ENCODE measurements around the gene ZNF148. TPM values are rescaled to one million over a fixed set of nuclear protein-coding genes. Genes with fewer than 3 reads are reported as not detected.

Gene ZNF148
- polyA plus RNA-seq, 2 of the 4 experiments (the other 2 are of a cell fraction), result 9.9 to 26.5 TPM

DNA sequence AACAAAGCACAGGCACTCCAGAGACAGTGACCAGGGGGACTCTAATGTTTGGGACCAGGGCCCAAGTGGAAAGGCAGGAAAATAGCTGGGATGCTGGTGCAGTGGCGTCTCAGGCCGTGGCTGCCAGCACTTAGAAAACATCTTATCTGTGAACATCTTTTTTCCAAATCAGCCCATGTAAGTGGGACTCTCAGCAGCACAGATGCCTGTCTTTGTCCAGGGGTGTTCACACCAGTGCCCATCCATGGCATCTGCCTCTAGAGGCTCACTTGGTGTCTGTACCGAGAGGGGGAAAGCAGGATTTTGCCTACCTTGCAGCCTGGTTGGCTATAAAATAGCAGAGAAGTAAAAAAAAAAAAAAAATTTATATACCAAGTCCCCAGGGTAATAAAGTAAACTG, 189.3 kb downstream of the ZNF148 start:
- no peak overlapping the region for H3K4me3 ChIP-seq
- no peaks in the 10 kb centered on the region for H3K9me3 ChIP-seq
- no peak for ATAC-seq
- DNase-seq (ENCODE audit: low read depth in 1 of 2, low spot score in 1 of 2), result no peak
- no peaks in the 10 kb centered on the region for H3K4me1 ChIP-seq
- FAIRE-seq, result no peak
- CTCF ChIA-PET, result interaction anchor here (1.0 to 1.2 kb wide), 2 partner anchors 10 to 13 kb away, joined by 3 to 4 read pairs; no protein-coding TSS in a partner anchor
- TF ChIP-seq E2F6 (IDR thresholded peaks at IDR 0.05; ENCODE audit: borderline replicate concordance, low read depth) (no peak), BCL3 (IDR thresholded peaks at IDR 0.05) (no peak), CHD4 (IDR thresholded peaks at IDR 0.05; ENCODE audit: borderline replicate concordance) (no peak), TFCP2L1 (CRISPR knock-in tag; IDR thresholded peaks at IDR 0.05) (no peak), ZFP36 (IDR thresholded peaks at IDR 0.05; ENCODE audit: borderline replicate concordance, partially characterized antibody) (no peak), PHF8 (IDR thresholded peaks at IDR 0.05; ENCODE audit: borderline replicate concordance, low read depth) (no peak), RCOR1 (IDR thresholded peaks at IDR 0.05; ENCODE audit: low read depth, low read length) (no peak), BHLHE40 (IDR thresholded peaks at IDR 0.05; ENCODE audit: low read depth, low read length) (no peak), ESRRA (IDR thresholded peaks at IDR 0.05; ENCODE audit: borderline replicate concordance, low read length) (no peak), EP300 (IDR thresholded peaks at IDR 0.05) (no peak), KDM1A (IDR thresholded peaks at IDR 0.05; ENCODE audit: low read depth) (no peak), ZC3H11A (IDR thresholded peaks at IDR 0.05) (no peak), HES2 (IDR thresholded peaks at IDR 0.05) (no peak), CBX8 (IDR thresholded peaks at IDR 0.05) (no peak), SREBF2 (IDR thresholded peaks at IDR 0.05) (no peak), GATA3 (IDR thresholded peaks at IDR 0.05; ENCODE audit: borderline replicate concordance) (no peak), CTCF (IDR thresholded peaks at IDR 0.05) (no peak), EHF (CRISPR knock-in tag; IDR thresholded peaks at IDR 0.05) (no peak)
- TF ChIP-seq, protein P1, sequence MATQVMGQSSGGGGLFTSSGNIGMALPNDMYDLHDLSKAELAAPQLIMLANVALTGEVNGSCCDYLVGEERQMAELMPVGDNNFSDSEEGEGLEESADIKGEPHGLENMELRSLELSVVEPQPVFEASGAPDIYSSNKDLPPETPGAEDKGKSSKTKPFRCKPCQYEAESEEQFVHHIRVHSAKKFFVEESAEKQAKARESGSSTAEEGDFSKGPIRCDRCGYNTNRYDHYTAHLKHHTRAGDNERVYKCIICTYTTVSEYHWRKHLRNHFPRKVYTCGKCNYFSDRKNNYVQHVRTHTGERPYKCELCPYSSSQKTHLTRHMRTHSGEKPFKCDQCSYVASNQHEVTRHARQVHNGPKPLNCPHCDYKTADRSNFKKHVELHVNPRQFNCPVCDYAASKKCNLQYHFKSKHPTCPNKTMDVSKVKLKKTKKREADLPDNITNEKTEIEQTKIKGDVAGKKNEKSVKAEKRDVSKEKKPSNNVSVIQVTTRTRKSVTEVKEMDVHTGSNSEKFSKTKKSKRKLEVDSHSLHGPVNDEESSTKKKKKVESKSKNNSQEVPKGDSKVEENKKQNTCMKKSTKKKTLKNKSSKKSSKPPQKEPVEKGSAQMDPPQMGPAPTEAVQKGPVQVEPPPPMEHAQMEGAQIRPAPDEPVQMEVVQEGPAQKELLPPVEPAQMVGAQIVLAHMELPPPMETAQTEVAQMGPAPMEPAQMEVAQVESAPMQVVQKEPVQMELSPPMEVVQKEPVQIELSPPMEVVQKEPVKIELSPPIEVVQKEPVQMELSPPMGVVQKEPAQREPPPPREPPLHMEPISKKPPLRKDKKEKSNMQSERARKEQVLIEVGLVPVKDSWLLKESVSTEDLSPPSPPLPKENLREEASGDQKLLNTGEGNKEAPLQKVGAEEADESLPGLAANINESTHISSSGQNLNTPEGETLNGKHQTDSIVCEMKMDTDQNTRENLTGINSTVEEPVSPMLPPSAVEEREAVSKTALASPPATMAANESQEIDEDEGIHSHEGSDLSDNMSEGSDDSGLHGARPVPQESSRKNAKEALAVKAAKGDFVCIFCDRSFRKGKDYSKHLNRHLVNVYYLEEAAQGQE (IDR thresholded peaks at IDR 0.05), result no peak
- H3K27ac ChIP-seq, result no peak overlapping the region
- no peak overlapping the region for H3K4me2 ChIP-seq
- POLR2A ChIA-PET, result no interaction called here
- WGBS (ENCODE audit: missing lambda C conversion rate), result 80% methylated on average over 3 of the region's 3 CpGs

DNA sequence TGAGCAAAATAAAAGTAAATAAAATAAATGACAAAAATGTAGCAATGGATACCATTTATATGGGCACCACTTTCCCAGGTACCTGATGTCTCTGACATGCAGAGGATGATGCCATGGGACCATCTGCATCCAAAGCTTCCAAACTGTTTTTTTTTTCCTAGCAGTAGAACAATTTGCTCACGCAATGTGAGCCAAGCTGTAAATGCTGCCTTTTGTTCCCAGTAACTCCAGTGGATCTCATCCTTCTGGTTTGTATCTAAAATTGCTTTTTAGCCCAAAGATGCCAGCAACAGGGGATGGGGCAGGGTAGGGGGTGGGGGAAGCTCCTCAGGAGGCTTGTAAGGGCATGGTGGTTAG, 195.3 kb downstream of the ZNF148 start:
- no peak for DNase-seq (ENCODE audit: low read depth in 1 of 2, low spot score in 1 of 2)
- ChIA-PET POLR2A (no interaction called here), CTCF (no interaction called here)
- no peak overlapping the region for H3K4me3 ChIP-seq
- FAIRE-seq, result no peak
- no peaks in the 10 kb centered on the region for H3K4me1 ChIP-seq
- 86% methylated on average over 1 of the region's 1 CpG for WGBS (ENCODE audit: missing lambda C conversion rate)
- no peak for ATAC-seq
- no peak overlapping the region for H3K4me2 ChIP-seq
- TF ChIP-seq FOSB (CRISPR knock-in tag; IDR thresholded peaks at IDR 0.05) (no peak), POLR2AphosphoS2 (conservative IDR thresholded peaks at IDR 0.05; ENCODE audit: low read length) (no peak), NR3C1 (IDR thresholded peaks at IDR 0.05) (no peak)
- H3K27ac ChIP-seq, result no peak overlapping the region
- H3K9me3 ChIP-seq, result no peaks in the 10 kb centered on the region
